ENCODE data around the gene MARK3.

Gene MARK3

GRCh38 chr14:103535081-103535890, 150.1 kb downstream of the MARK3 start:
- in situ Hi-C loops (cut with MboI; ENCODE audit: low sequenced_read_pairs): no loop called here

DNA sequence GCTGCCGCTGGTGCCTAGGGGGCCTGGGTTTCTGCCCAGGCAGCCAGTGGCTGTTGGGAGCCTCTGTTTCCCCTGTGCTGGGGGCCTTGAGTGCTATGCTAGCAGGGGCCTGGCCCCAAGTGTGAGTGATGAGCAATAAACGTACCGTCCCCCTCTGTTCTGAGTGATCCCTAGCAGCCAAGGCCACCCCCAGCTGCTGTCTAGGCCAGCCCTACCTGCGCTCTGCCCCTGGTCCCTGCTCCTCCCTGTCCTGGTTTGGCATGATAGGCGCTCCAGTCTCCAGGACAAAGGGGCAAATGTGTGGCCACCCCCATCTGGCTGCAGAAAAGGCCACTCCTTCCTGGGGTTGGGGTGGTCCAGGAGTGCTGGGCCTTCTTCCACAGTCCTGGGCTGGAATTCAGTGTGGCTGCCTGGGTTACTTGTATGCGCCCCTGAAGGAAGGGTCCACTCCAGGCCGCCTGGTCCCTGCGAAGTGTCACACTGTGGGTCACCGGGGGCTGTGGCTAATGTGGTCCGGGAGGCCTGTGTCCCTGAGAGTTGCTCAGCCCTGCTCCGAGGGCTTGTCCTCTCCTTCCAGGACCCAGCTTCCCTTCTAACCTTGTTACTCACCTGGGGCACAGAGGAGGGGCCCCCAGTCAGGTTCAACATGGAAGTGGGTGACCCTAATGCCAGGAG, 150.8 kb downstream of the MARK3 start:
- in situ Hi-C loops (cut with MboI; ENCODE audit: low sequenced_read_pairs): no loop called here

- in situ Hi-C loops (cut with MboI; ENCODE audit: low sequenced_read_pairs): no loop called here
These were observed 151.5 kb downstream of the MARK3 start for GRCh38 chr14:103536693-103537092.

DNA sequence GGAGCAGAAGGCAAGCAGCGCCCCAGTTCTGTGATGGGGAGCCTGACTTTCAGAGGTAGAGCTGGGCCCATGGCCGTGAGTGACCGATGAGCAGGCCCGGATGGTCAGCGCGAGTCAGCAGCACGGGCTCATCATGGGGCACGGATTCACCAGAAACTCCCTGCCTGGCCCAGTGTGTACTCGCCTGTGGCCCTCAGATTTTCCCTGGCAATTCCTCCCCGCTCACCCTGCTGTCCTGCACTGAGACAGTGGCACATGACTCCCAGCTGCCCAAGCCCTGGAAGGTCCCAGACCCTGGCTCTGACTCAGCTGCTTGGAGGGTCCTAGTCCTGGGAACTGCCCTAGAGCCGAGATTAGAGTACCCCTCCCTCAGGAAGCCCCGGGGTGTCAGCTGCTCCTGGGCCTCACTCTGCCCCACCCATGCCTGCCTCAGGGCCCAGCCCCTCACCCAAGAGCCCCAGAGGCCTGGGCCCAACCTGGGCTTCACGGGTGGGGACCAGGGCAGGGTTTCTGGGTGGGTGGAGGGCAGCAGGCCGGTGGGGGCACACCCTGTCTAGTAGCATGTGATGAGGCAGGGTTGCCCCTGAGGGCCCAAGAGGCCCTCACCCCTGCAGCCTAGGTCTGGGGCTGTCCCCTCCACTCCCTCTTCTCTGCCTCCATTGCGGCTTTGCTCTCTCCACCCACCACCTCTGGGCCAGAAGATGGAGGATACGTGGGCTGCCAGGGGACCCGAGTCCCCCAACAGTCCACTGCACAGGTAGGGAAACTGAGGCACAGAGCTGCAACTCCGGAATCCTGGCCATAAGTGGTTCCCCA, 152.2 kb downstream of the MARK3 start:
- in situ Hi-C loops (cut with MboI; ENCODE audit: low sequenced_read_pairs): no loop called here

DNA sequence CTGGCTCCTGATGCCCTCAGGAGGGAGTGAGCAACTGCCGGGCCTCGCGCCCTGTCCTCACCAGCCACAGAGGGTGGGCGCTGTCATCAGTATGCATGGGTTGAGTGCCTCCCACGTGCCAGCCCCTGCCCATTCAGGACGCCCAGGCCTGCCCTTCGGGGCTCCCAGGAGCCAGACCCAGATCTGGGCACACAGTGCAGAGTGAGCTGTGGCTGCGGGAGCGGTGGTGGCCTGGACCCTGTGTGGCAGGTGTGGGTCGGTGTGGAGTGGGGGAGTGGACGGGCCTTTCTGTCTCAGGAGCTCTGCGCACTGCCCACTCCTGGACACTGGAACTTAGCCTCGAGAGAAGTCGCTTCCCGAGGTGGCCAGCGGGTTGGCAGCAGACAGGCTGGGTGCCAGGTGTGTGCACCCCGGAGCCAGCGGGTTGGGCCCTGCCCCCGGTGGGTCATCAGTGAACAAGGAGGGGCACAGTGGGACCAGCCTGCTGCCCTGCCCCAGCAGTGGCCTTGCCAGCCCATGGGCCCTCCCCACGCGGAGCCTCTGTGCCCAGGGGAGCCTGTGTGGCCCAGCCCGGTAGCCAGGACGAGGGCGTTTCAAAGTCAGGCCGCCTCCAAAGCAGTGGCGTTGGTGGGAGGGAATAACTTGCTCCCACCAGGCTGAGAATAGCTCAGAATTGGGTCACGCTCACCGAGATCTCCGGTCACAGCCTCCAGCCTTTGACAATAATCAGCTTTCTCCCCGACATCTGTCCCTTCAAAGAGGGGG, 153.3 kb downstream of the MARK3 start:
- in situ Hi-C loops (cut with MboI; ENCODE audit: low sequenced_read_pairs): no loop called here

GRCh38 chr14:103539056-103539825, 154.0 kb downstream of the MARK3 start:
- in situ Hi-C loops (cut with MboI; ENCODE audit: low sequenced_read_pairs): no loop called here

GRCh38 chr14:103540821-103541708, 155.8 kb downstream of the MARK3 start:
- in situ Hi-C loops (cut with MboI; ENCODE audit: low sequenced_read_pairs): no loop called here

DNA sequence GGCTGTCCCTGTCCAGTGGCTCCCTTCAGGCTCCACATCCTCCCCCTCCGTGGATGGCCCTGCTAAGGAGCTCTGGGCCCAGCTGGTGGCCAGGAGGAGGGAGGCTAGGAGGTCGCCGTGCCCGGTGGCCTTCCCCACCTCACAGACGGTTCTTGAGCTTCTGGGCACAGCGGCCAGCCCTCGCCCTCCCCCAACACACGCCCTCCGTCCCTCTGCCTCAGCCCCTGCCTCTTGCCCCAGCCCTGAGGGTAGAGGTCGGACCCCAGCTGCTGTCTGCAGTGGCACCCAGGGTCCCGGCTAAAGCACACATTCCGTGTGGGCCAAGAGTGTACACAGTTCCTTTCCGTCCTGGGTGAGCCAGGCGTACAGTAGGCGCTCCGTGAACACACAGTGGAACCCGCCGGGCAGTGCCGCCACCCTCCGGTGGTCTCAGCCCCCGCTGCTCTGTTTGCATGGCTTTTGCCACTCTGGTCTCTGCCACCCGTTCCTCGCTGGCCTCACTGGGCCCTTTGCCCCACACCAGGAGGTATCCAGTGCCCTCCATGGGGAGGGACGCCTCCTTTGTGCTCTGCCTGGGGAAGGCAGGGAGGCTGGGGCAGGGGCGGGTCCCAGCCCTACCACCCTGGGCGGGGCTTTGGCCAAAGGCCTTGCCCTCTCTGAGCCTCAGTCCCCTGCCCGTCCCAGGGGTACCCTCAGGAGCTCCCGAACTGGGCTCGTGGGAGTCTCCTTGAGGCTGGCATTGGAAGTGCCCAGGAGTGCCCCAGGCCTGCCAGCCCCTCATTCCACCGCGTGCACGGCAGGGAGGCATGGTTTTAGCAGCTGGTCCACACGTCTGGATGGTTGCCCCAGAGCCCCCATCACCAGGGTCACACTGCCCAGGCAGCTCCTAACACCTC, 156.7 kb downstream of the MARK3 start:
- in situ Hi-C loops (cut with MboI; ENCODE audit: low sequenced_read_pairs): no loop called here

GRCh38 chr14:103542605-103543088, 157.4 kb downstream of the MARK3 start:
- in situ Hi-C loops (cut with MboI; ENCODE audit: low sequenced_read_pairs): no loop called here

- in situ Hi-C loops (cut with MboI; ENCODE audit: low sequenced_read_pairs): no loop called here
These were observed 157.9 kb downstream of the MARK3 start for GRCh38 chr14:103543140-103543539.

DNA sequence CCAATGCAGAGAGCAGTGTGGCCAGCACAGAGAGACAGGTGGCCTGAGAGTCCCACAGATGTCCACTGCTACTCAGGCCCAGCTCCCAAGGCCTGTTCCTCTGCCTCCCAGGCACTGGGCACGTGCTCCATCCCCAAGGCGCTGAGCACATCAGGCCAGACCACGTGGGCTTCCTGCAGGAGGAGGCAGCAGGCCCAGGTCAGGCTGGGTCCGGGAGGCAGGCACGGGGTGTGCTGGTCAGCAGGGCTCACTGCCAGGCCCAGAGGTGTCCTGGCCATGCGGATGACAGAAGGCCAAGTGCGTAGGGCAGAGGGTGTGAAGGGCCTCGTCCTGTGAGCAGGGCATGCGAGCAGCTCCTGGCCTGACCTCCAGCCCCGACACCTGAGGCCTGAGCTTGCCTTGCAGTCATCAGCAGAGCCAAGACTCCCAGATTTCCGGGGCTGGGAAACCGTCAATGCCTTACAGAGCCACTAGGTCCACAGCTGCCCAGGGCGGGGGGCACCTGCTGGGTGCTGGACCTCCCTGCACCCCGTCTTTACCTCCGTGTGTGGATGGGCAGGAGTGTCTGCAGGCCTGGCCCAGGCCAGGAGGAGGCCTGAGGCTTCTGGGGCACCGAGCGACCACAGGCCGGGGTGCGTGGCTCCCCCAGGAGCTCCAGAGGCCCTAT, 158.6 kb downstream of the MARK3 start:
- in situ Hi-C loops (cut with MboI; ENCODE audit: low sequenced_read_pairs): no loop called here

DNA sequence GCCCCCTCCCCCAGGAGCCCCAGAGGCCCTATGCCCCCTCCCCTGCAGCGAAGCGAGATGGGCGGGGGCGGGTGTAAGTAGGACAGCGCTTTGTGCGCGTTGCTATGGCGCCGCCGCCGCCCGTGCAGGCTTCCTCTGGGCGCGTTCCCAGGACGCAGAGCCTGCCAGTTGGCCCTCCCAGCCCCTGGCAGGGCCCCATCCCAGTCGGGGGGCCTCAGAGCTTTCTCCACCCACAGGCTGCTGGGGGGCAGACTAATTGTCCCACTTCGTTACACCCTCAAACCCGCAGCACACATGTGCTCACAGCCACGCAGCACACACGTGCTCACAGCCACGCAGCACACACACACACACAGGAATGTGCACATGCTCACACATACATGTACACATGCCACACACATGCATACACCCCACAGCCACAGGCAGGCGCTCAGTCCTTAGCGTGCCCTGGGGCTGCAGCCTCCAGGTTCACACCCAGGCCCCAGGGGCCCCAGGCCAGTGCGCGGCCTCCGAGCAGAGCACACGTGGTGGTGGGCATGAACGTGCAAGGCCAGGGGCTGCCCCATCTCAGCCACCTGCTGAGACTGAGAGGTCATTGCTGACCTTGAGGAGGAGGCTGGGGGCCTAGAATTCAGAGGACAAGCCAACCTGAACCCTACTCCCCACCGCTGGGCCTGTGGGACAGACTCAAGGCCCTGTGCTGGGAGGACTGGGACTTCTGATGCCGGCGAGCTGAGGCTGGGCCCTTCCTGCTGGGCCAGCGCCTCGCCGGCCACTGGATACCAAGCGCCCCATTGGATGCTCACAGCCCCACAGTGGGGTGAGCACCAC, 159.4 kb downstream of the MARK3 start:
- in situ Hi-C loops (cut with MboI; ENCODE audit: low sequenced_read_pairs): no loop called here

- in situ Hi-C loops (cut with MboI; ENCODE audit: low sequenced_read_pairs): no loop called here
These were observed 160.2 kb downstream of the MARK3 start for GRCh38 chr14:103545219-103545914.

DNA sequence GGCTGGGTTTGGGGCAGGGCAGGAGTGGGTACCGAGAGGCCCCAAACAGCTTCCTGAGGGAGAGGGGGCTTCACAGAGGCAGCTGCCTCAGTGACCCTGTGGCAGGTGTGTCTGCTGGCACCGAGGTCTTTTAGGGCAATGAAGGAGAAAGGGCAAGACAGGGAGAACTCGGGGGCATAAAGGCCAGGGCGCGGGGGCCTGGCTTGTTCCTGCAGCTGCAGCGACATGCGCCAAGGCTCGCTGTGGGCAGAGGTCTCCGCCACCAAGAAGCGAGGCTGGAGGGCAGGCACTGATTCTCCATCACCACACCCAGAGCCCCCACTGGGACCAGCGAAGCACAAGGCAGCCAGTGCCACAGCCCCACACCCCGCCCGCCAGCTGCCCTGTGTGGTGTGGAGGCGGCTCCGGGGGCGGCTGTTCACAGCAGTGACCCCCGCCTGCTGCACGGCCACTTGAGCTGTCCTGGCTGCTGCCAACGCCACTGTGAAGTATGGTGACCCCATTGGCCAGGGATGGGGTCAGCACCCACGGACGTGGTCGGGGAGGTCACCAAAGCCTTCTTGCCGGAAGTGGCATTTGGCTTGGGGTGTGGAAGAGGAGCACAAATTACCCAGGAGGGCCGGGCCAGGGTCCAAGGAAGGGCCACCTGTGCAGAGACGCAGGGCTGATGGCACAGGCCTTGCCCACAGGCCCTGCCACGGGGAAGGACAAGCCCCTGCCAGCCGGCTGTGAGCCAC, 160.9 kb downstream of the MARK3 start:
- in situ Hi-C loops (cut with MboI; ENCODE audit: low sequenced_read_pairs): no loop called here
